B cell (primary cell): Measurements from ENCODE around the gene TGFBR3. TPM values are rescaled to one million over a fixed set of nuclear protein-coding genes. Genes with fewer than 3 reads are reported as not detected.

Source experiments
- ATAC-seq: fragments of 200-7000 bp; cut with Tn5 transposase; one replicate; pipeline ENCODE4 v1.10.0; 2021; ENCODE audit warnings: low read depth, mild to moderate bottlenecking, moderate number of reproducible peaks, moderate library complexity
- CTCF ChIA-PET: fragments of 350-600 bp; sonication (Branson Sonifier 250); formaldehyde crosslinking; loops from one replicate; lab custom pipeline; 2021; ENCODE audit warnings: antibody characterized with exemption, inconsistent platforms; lab: Charles Lee
- POLR2A ChIA-PET: fragments of 350-600 bp; sonication (Branson Sonifier 250); formaldehyde crosslinking; loops from one replicate; lab custom pipeline; 2021; ENCODE audit warnings: antibody characterized with exemption; lab: Charles Lee
- DNase-seq: peaks from one replicate; pipeline ENCODE4 v3.0.0; 2013
- H2AFZ ChIP-seq: 2 replicates; pipeline ENCODE4 v1.6.1; 2012; ENCODE audit warnings: mild to moderate bottlenecking, low read depth, low read length; ENCODE audit not compliant: insufficient read depth, poor library complexity, severe bottlenecking
- H3K27ac ChIP-seq, 2 donors: 1 replicate in 1 of 2; 2 replicates in 1 of 2; pipeline ENCODE4 v1.5.1; 2012 to 2013; ENCODE audit warnings: low read length in 2 of 2, mild to moderate bottlenecking in 2 of 2, moderate library complexity in 1 of 2
- H3K27me3 ChIP-seq, 4 experiments: fragments of 200-600 bp in 1 of 4; sonication (generic) in 1 of 4; replicated peaks in 1 of 4; 1 replicate in 2 of 4; 2 replicates in 2 of 4; pipeline versions ENCODE4 v1.6.1 to v1.7.0; 2013 to 2016; ENCODE audit warnings: low read length in 3 of 4, mild to moderate bottlenecking in 2 of 4, mixed read lengths in 1 of 4, moderate library complexity in 1 of 4; ENCODE audit not compliant: insufficient read depth in 4 of 4, control insufficient read depth in 3 of 4; ENCODE audit errors: control extremely low read depth in 1 of 4
- H3K36me3 ChIP-seq, 2 experiments: replicated peaks in 1 of 2; 1 replicate in 1 of 2; 2 replicates in 1 of 2; pipeline versions ENCODE4 v1.6.1 to v1.7.1; 2013; ENCODE audit warnings: low read length in 1 of 2; ENCODE audit not compliant: insufficient read depth in 2 of 2, control insufficient read depth in 1 of 2; ENCODE audit errors: control extremely low read depth in 1 of 2, extremely low read depth in 1 of 2
- H3K4me1 ChIP-seq, 2 donors: fragments of 200-600 bp in 1 of 2; sonication (generic) in 1 of 2; 1 replicate in 1 of 2; 2 replicates in 1 of 2; pipeline versions ENCODE4 v1.5.1 to v1.6.1; 2013 to 2017; ENCODE audit warnings: low read length in 2 of 2; ENCODE audit not compliant: control insufficient read depth in 2 of 2, insufficient read depth in 2 of 2
- H3K4me2 ChIP-seq: replicated peaks from 2 replicates; pipeline ENCODE3; 2012; ENCODE audit warnings: mild to moderate bottlenecking, low read depth, low read length; ENCODE audit not compliant: poor library complexity, severe bottlenecking
- H3K4me3 ChIP-seq, 5 experiments: fragments of 200-600 bp in 1 of 5; sonication (generic) in 1 of 5; 1 replicate in 3 of 5; 2 replicates in 2 of 5; pipeline versions ENCODE4 v1.5.1 to v1.7.0; 2011 to 2016; ENCODE audit warnings: low read length in 4 of 5, mild to moderate bottlenecking in 4 of 5, low read depth in 2 of 5, control low read depth in 1 of 5, moderate library complexity in 1 of 5; ENCODE audit not compliant: insufficient read depth in 1 of 5; ENCODE audit errors: control extremely low read depth in 1 of 5, extremely low read depth in 1 of 5
- H3K79me2 ChIP-seq: fragments of 200-600 bp; sonication (generic); one replicate; pipeline ENCODE4 v1.6.0; 2016; ENCODE audit warnings: low read length; ENCODE audit not compliant: control insufficient read depth, insufficient read depth
- H3K9ac ChIP-seq: fragments of 200-600 bp; sonication (generic); 2 replicates; pipeline ENCODE4 v1.6.1; 2017; ENCODE audit warnings: mild to moderate bottlenecking, low read length, moderate library complexity
- H3K9me3 ChIP-seq, 3 donors: one replicate each; pipeline versions ENCODE4 v1.6.1 to v1.7.1; 2013; ENCODE audit warnings: low read length in 2 of 3; ENCODE audit not compliant: control insufficient read depth in 2 of 3, insufficient read depth in 1 of 3; ENCODE audit errors: control extremely low read depth in 1 of 3
- H4K20me1 ChIP-seq: 2 replicates; pipeline ENCODE4 v1.6.0; 2012; ENCODE audit warnings: mild to moderate bottlenecking, low read length; ENCODE audit not compliant: insufficient read depth, control insufficient read depth, poor library complexity, severe bottlenecking
- H3K27ac Mint-ChIP-seq: one replicate; pipeline ENCODE4 v1.8.0; 2021; ENCODE audit warnings: mixed read lengths
- H3K27me3 Mint-ChIP-seq: one replicate; pipeline ENCODE4 v1.8.0; 2021; ENCODE audit warnings: mixed read lengths
- H3K4me1 Mint-ChIP-seq: one replicate; pipeline ENCODE4 v1.8.0; 2021; ENCODE audit warnings: mixed read lengths
- H3K4me3 Mint-ChIP-seq: one replicate; pipeline ENCODE4 v1.8.0; 2021; ENCODE audit warnings: mixed read lengths
- H3K9me3 Mint-ChIP-seq: one replicate; pipeline ENCODE4 v1.8.0; 2022; ENCODE audit warnings: mixed read lengths; ENCODE audit not compliant: insufficient read depth
- CTCF ChIP-seq: fragments of 200-600 bp; IDR thresholded peaks from one replicate; pipeline ENCODE4 v1.8.0; 2022; ENCODE audit warnings: antibody characterized with exemption, mild to moderate bottlenecking
- EZH2 ChIP-seq: IDR thresholded peaks from 2 replicates; pipeline ENCODE4 v1.6.1; 2012; ENCODE audit warnings: borderline replicate concordance, low read depth, mild to moderate bottlenecking, moderate library complexity, low read length; ENCODE audit not compliant: insufficient read depth, poor library complexity, severe bottlenecking
- WGBS: methylation state at CpG from one replicate; pipeline ENCODE4 v1.1.5; 2013; ENCODE audit warnings: missing lambda C conversion rate; ENCODE audit not compliant: insufficient coverage; 5-methylcytosine and 5-hydroxymethylcytosine counted together
- intact Hi-C: fragments of 100-400 bp; cut with micrococcal nuclease; formaldehyde crosslinking; loops from one replicate; pipeline ENCODE4 v1.10.0; 2022
- polyA plus RNA-seq: library from polyadenylated mRNA; depleted of rRNA; stranded (reverse); fragments of >200 nt; gene quantifications from 2 replicates; pipeline ENCODE4 v1.2.3, GENCODE V29; 2012
- total RNA-seq, 2 donors: library from RNA; stranded (reverse); fragments of 120-200 nt in 1 of 2; gene quantifications; 1 replicate in 1 of 2; 2 replicates in 1 of 2; pipeline versions ENCODE4 v1.2.3 to v1.2.4, GENCODE V29; 2013 to 2022

The TGFBR3 gene
- total and polyA plus RNA-seq, 2 donors (not counting 1 experiment from before 2014, with no cell fraction given), result 0.10 to 0.12 TPM

DNA sequence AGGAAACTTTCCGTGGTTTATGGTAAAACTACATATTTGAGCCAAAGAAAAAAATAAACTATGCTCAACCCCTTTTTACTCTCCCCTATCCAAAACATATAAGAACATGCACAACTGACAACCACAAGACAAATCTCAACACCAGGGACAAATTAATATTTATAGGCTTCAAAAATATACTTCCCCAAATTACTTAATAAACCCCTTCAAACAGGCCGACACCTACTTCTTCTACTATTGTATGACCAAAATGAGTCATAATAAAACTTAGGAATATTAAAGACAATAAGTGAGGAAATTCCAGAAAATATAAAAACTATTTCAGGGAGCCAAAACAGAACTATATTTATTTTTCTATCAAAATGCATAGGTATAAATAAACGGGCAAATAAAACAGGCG is 71.5 kb downstream of the TGFBR3 start:
- no CpG with 5 or more reads among the region's 4 CpGs for WGBS
- no peak overlapping the region for H3K4me3 Mint-ChIP-seq

GRCh38 chr1:91813813-91814212 is 72.1 kb downstream of the TGFBR3 start:
- intact Hi-C loops, result no loop called here
- no peaks in the 10 kb centered on the region for H3K79me2 ChIP-seq
- no peaks in the 10 kb centered on the region for H3K36me3 ChIP-seq
- Mint-ChIP-seq H3K4me3 (no peak overlapping the region), H3K9me3 (no peaks in the 10 kb centered on the region), H3K27ac (no peak overlapping the region), H3K27me3 (no peaks in the 10 kb centered on the region), H3K4me1 (no peaks in the 10 kb centered on the region)
- TF ChIP-seq CTCF (no peak), EZH2 (no peak)
- POLR2A ChIA-PET, result no interaction called here
- no peak for DNase-seq
- H3K27me3 ChIP-seq, result no peaks in the 10 kb centered on the region
- CTCF ChIA-PET, result no interaction called here
- H3K4me1 ChIP-seq, result no peaks in the 10 kb centered on the region
- no peaks in the 10 kb centered on the region for H4K20me1 ChIP-seq
- no peaks in the 10 kb centered on the region for H3K9me3 ChIP-seq
- 93% methylated on average over 5 of the region's 7 CpGs for WGBS
- no peak overlapping the region for H3K9ac ChIP-seq
- no peak overlapping the region for H3K4me2 ChIP-seq
- H3K27ac ChIP-seq, result no peak overlapping the region
- H2AFZ ChIP-seq, result no peak overlapping the region
- no peak overlapping the region for H3K4me3 ChIP-seq
- ATAC-seq, result no peak

More for the DNA sequence above, 71.5 kb downstream of the TGFBR3 start:
- Mint-ChIP-seq H3K9me3 (no peaks in the 10 kb centered on the region), H3K27ac (no peak overlapping the region), H3K27me3 (no peaks in the 10 kb centered on the region), H3K4me1 (no peaks in the 10 kb centered on the region)
- intact Hi-C loops, result no loop called here
- no peak overlapping the region for H3K4me3 ChIP-seq
- TF ChIP-seq EZH2 (no peak), CTCF (no peak)
- no peak overlapping the region for H2AFZ ChIP-seq
- no peak overlapping the region for H3K27ac ChIP-seq
- no peaks in the 10 kb centered on the region for H4K20me1 ChIP-seq
- no peak overlapping the region for H3K9ac ChIP-seq
- H3K4me2 ChIP-seq, result no peak overlapping the region
- no peaks in the 10 kb centered on the region for H3K79me2 ChIP-seq
- H3K36me3 ChIP-seq, result no peaks in the 10 kb centered on the region
- ATAC-seq (no peak), DNase-seq (no peak)
- POLR2A ChIA-PET, result no interaction called here
- CTCF ChIA-PET, result no interaction called here
- no peaks in the 10 kb centered on the region for H3K27me3 ChIP-seq
- H3K9me3 ChIP-seq, result no peaks in the 10 kb centered on the region
- H3K4me1 ChIP-seq, result no peaks in the 10 kb centered on the region
